ENCODE measurements around the gene AKTIP.

AKTIP gene

GRCh38 chr16:53478965-53479364 lies 24.0 kb downstream of the AKTIP start:
- Histone ChIP-seq H3K4me3 (ENCODE audit: low read depth, low read length) (no peak overlapping the region), H3K27me3 (no peaks in the 10 kb centered on the region), H3K36me3 (peaks cover 15% of the 10 kb centered on the region), H3K4me1 (no peaks in the 10 kb centered on the region), H3K9me3 (no peaks in the 10 kb centered on the region)
- TF ChIP-seq, protein P1, sequence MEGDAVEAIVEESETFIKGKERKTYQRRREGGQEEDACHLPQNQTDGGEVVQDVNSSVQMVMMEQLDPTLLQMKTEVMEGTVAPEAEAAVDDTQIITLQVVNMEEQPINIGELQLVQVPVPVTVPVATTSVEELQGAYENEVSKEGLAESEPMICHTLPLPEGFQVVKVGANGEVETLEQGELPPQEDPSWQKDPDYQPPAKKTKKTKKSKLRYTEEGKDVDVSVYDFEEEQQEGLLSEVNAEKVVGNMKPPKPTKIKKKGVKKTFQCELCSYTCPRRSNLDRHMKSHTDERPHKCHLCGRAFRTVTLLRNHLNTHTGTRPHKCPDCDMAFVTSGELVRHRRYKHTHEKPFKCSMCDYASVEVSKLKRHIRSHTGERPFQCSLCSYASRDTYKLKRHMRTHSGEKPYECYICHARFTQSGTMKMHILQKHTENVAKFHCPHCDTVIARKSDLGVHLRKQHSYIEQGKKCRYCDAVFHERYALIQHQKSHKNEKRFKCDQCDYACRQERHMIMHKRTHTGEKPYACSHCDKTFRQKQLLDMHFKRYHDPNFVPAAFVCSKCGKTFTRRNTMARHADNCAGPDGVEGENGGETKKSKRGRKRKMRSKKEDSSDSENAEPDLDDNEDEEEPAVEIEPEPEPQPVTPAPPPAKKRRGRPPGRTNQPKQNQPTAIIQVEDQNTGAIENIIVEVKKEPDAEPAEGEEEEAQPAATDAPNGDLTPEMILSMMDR (IDR thresholded peaks at IDR 0.05; ENCODE audit: low read depth, low read length): no peak
- no peak for DNase-seq

DNA sequence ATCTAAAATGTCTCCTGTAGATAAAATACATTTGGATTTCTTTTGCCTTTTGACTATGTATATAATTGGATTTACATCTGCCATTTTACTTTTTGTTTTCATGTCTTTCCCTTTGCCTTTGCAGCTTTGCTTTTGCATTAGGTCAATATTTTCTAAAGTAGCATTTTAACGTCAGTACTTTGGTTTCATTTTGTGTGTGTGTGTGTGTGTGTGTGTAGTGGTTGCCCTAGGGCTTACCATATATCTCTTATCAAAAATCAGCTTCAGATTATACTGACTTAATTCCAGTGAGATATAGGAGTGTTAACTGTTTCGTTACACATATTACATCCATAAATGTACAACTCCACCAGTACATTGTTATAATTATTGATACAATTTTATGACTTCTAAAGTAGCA lies 26.1 kb downstream of the AKTIP start:
- H3K27me3 ChIP-seq: no peaks in the 10 kb centered on the region
- TF ChIP-seq, protein P1 (IDR thresholded peaks at IDR 0.05; ENCODE audit: low read depth, low read length): no peak
- H3K9me3 ChIP-seq: no peaks in the 10 kb centered on the region
- no peak overlapping the region for H3K4me3 ChIP-seq (ENCODE audit: low read depth, low read length)
- no peaks in the 10 kb centered on the region for H3K4me1 ChIP-seq
- DNase-seq: no peak
- peaks cover 18% of the 10 kb centered on the region for H3K36me3 ChIP-seq

GRCh38 chr16:53465606-53466280 lies 37.3 kb downstream of the AKTIP start:
- peak; percentile 27 for DNase-seq
- Histone ChIP-seq H3K4me1 (no peaks in the 10 kb centered on the region; the same call in 1 of the 2 replicates), H3K36me3 (peaks cover 2% of the 10 kb centered on the region), H3K27me3 (no peaks in the 10 kb centered on the region), H3K4me3 (ENCODE audit: low read depth, low read length) (no peak overlapping the region), H3K9me3 (no peaks in the 10 kb centered on the region)
- TF ChIP-seq, protein P1 (IDR thresholded peaks at IDR 0.05; ENCODE audit: low read depth, low read length): no peak

DNA sequence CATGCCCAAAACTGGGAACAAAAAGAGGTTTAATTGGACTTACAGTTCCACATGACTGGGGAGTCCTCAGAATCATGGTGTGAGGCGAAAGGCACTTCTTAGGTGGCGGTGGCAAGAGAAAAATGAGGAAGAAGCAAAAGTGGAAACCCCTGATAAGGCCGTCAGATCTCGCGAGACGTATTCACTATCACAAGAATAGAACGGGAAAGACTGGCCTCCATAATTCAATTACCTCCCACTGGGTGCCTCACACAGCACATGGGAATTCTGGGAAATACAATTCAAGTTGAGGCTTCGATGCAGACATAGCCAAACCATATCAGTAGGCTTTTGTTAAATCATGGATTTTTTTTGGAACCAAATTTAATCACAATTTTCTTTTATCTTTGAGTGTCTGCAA lies 44.4 kb downstream of the AKTIP start:
- Histone ChIP-seq H3K9me3 (no peaks in the 10 kb centered on the region), H3K27me3 (no peaks in the 10 kb centered on the region), H3K4me3 (ENCODE audit: low read depth, low read length) (no peak overlapping the region), H3K4me1 (peaks cover 5% of the 10 kb centered on the region), H3K36me3 (peaks cover 14% of the 10 kb centered on the region)
- DNase-seq: peak; percentile 24
- TF ChIP-seq, protein P1 (IDR thresholded peaks at IDR 0.05; ENCODE audit: low read depth, low read length): no peak

GRCh38 chr16:53457670-53458069 lies 45.3 kb downstream of the AKTIP start:
- peaks cover 14% of the 10 kb centered on the region for H3K36me3 ChIP-seq
- peaks cover 5% of the 10 kb centered on the region for H3K4me1 ChIP-seq
- no peaks in the 10 kb centered on the region for H3K9me3 ChIP-seq
- no peak overlapping the region for H3K4me3 ChIP-seq (ENCODE audit: low read depth, low read length)
- no peaks in the 10 kb centered on the region for H3K27me3 ChIP-seq
- DNase-seq: no peak
- TF ChIP-seq, protein P1 (IDR thresholded peaks at IDR 0.05; ENCODE audit: low read depth, low read length): no peak

DNA sequence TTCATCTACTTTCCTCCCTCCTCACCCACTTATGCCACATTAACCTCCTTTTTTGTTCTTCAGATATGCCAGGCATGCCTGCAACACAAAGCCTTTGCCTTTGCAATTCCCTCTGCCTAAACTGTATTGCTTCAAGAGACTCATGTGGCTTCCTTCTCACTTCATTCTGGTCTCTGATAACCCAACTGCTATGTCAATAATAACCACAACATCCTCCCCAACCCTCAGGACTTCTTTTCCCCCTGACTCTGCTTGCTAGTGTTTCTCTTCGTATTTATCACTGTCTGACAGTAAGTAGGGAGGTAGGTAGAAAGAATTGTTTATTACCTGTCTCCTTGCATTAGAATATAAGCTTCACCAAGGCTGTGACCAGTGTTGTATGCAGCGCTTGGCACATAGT lies 46.4 kb downstream of the AKTIP start:
- DNase-seq: no peak
- Histone ChIP-seq H3K4me3 (ENCODE audit: low read depth, low read length) (no peak overlapping the region), H3K4me1 (peaks cover 5% of the 10 kb centered on the region), H3K27me3 (no peaks in the 10 kb centered on the region), H3K36me3 (peaks cover 14% of the 10 kb centered on the region), H3K9me3 (no peaks in the 10 kb centered on the region)
- TF ChIP-seq, protein P1 (IDR thresholded peaks at IDR 0.05; ENCODE audit: low read depth, low read length): no peak
